Lower leg skin (tissue), 4 donors: ENCODE measurements around the gene CLOCK. TPM values are rescaled to one million over a fixed set of nuclear protein-coding genes. Genes with fewer than 3 reads are reported as not detected.

ENCODE experiments used
- DNase-seq, 2 donors: peaks; one replicate each; pipeline ENCODE4 v3.0.0-alpha.2; 2019; ENCODE audit warnings: low spot score in 2 of 2
- H3K4me3 ChIP-seq: fragments of 200-600 bp; sonication (generic); 2 replicates; pipeline ENCODE4 v1.5.1; 2017; ENCODE audit warnings: mild to moderate bottlenecking, low read depth; ENCODE audit not compliant: poor library complexity, severe bottlenecking
- CTCF ChIP-seq, 3 donors: fragments of 450-650 bp; IDR thresholded peaks; one replicate each; pipeline ENCODE4 v1.5.1; 2016; ENCODE audit warnings: antibody characterized with exemption in 3 of 3, mild to moderate bottlenecking in 3 of 3, moderate library complexity in 2 of 3
- POLR2A ChIP-seq, 2 donors: fragments of 450-650 bp; IDR thresholded peaks; one replicate each; pipeline ENCODE4 v1.6.1; 2016 to 2017; ENCODE audit warnings: antibody characterized with exemption in 2 of 2, mild to moderate bottlenecking in 1 of 2, moderate library complexity in 1 of 2
- WGBS, 2 donors: methylation state at CpG; one replicate each; pipeline ENCODE4 v1.1.5; 2018; 5-methylcytosine and 5-hydroxymethylcytosine counted together
- intact Hi-C: fragments of 100-400 bp; cut with DNase I; formaldehyde crosslinking; loops from one replicate; pipeline ENCODE4 v1.15.0; 2023; ENCODE audit warnings: low total_unique reads
- total RNA-seq, 4 donors: library from RNA; depleted of rRNA; stranded (reverse); fragments of >200 nt; gene quantifications; one replicate each; pipeline ENCODE4 v1.1.0, GENCODE V29; 2016

CLOCK gene
- total RNA-seq, 4 donors from 2014 or later, result 10.4 to 14.4 (median 12.5) TPM

GRCh38 chr4:55524844-55525571, 21.7 kb downstream of the CLOCK start:
- 73 to 75% methylated on average over 4 of the region's 4 CpGs for WGBS, 2 donors
- intact Hi-C loops, result no loop called here
- no peak for TF ChIP-seq POLR2A (IDR thresholded peaks at IDR 0.05)
- no peak for TF ChIP-seq CTCF (IDR thresholded peaks at IDR 0.05)
- no peak overlapping the region for H3K4me3 ChIP-seq
- DNase-seq, result no peak

- DNase-seq, result no peak
- TF ChIP-seq POLR2A (IDR thresholded peaks at IDR 0.05) (no peak), CTCF (IDR thresholded peaks at IDR 0.05) (no peak)
- H3K4me3 ChIP-seq, result no peak overlapping the region
- intact Hi-C loops, result no loop called here
Measured at GRCh38 chr4:55518442-55518841, 28.3 kb downstream of the CLOCK start.

GRCh38 chr4:55517526-55518229, 29.0 kb downstream of the CLOCK start:
- no peak overlapping the region for H3K4me3 ChIP-seq
- 90 to 96% methylated on average over 2 of the region's 2 CpGs for WGBS, 2 donors
- TF ChIP-seq POLR2A (IDR thresholded peaks at IDR 0.05), result no peak
- TF ChIP-seq CTCF (IDR thresholded peaks at IDR 0.05), result no peak
- no peak for DNase-seq
- intact Hi-C loops, result no loop called here

- DNase-seq, result no peak
- 100% methylated on average over 1 of the region's 1 CpG for WGBS, 2 donors
- no peak overlapping the region for H3K4me3 ChIP-seq
- intact Hi-C loops, result no loop called here
- TF ChIP-seq POLR2A (IDR thresholded peaks at IDR 0.05) (no peak), CTCF (IDR thresholded peaks at IDR 0.05) (no peak)
Measured at GRCh38 chr4:55512922-55513571, 33.7 kb downstream of the CLOCK start.

- WGBS, 2 donors, result 88 to 94% methylated on average over 1 of the region's 1 CpG
- intact Hi-C loops, result no loop called here
Measured at GRCh38 chr4:55512077-55512476, 34.6 kb downstream of the CLOCK start.

More at GRCh38 chr4:55512077-55512476, 34.6 kb downstream of the CLOCK start:
- H3K4me3 ChIP-seq, result no peak overlapping the region
- TF ChIP-seq CTCF (IDR thresholded peaks at IDR 0.05) (no peak), POLR2A (IDR thresholded peaks at IDR 0.05) (no peak)
- no peak for DNase-seq
